Right atrium auricular region (tissue), 2 donors: ENCODE measurements around the gene RANBP1. TPM values are rescaled to one million over a fixed set of nuclear protein-coding genes. Genes with fewer than 3 reads are reported as not detected.

ENCODE experiments used
- DNase-seq: peaks from one replicate; pipeline ENCODE4 v3.0.0-alpha.2; 2019; ENCODE audit warnings: low spot score
- H3K27ac ChIP-seq, 2 donors: fragments of 200-600 bp; sonication (generic); 1 replicate in 1 of 2; 2 replicates in 1 of 2; pipeline ENCODE4 v1.5.1; 2016 to 2019
- H3K27me3 ChIP-seq, 2 donors: fragments of 200-600 bp; sonication (generic); one replicate each; pipeline versions ENCODE4 v1.5.1 to v1.6.0; 2017 to 2019
- H3K36me3 ChIP-seq: fragments of 200-600 bp; sonication (generic); one replicate; pipeline ENCODE4 v1.5.1; 2016
- H3K4me1 ChIP-seq, 2 donors: fragments of 200-600 bp; sonication (generic); one replicate each; pipeline versions ENCODE4 v1.5.1 to v1.6.0; 2017 to 2019
- H3K4me3 ChIP-seq, 2 donors: fragments of 200-600 bp; sonication (generic); 1 replicate in 1 of 2; 2 replicates in 1 of 2; pipeline ENCODE4 v1.5.1; 2017 to 2019; ENCODE audit warnings: mild to moderate bottlenecking in 1 of 2, moderate library complexity in 1 of 2
- H3K9me3 ChIP-seq, 2 donors: fragments of 200-600 bp; sonication (generic); one replicate each; pipeline ENCODE4 v1.5.1; 2019
- microRNA counts, 2 donors: library from miRNA; unstranded; fragments of <30 nt; microRNA quantifications; one replicate each; lab custom pipeline; 2016 to 2017
- microRNA-seq, 2 donors: library from miRNA; unstranded; fragments of <30 nt; microRNA quantifications; one replicate each; pipeline ENCODE4, GENCODE V29; 2016 to 2017; ENCODE audit warnings: borderline number of aligned reads in 2 of 2, borderline replicate concordance in 1 of 2
- total RNA-seq, 2 donors: library from RNA; depleted of rRNA; stranded (reverse); fragments of >200 nt; gene quantifications; one replicate each; pipeline ENCODE4 v1.1.0, GENCODE V29; 2016
- TF ChIP-seq, protein P1 (sequence below), 2 donors: fragments of 200-600 bp; sonication (generic); IDR thresholded peaks; one replicate each; pipeline ENCODE4 v1.5.1; 2019; ENCODE audit warnings: antibody characterized with exemption in 2 of 2

Gene RANBP1
- total RNA-seq, 2 donors from 2014 or later = 63.6 to 96.5 TPM

DNA sequence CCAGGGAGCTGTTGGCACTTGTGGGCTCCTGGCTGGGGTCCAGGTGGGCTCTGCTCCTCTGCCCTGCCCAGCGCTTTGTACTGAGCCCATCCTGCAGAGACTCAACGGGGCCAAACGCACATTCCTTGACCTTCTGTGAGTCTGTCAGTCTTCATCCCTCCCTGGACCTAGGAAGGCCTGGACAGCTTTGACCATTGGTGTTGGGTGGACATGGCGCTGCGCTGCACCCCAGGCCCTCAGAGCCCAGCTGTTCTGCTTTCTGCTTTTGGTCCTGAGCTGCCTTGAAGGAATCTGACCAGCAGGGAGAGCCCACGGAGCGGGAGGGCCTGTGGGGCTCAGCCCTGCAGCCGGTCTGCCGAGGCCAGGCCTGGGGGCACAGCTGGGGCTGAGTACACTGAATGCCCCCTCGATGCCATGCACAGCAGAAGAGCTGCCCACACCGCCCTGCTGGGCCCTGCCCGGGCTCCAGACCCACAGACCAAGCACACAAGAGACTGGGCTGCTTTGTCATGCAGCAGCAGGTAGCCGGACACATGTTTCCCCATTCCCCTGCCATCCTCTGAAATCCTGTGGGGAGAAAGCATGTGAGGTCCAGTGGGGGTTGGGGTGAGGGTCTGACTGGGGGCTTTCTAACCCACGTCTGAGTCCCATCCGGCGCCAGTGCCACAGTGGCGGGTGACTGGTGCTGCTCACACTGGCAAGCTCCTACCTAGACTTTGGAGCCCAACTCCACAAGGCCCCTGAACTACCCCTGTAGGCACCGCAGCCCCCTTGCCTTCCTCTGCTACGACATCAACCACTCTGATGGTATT is 59.1 kb downstream of the RANBP1 start:
- no peak for DNase-seq
- Histone ChIP-seq H3K27ac (no peak overlapping the region), H3K36me3 (no peaks in the 10 kb centered on the region), H3K9me3 (no peaks in the 10 kb centered on the region), H3K27me3 (no peaks in the 10 kb centered on the region), H3K4me1 (no peaks in the 10 kb centered on the region), H3K4me3 (no peak overlapping the region)
- TF ChIP-seq, protein P1, sequence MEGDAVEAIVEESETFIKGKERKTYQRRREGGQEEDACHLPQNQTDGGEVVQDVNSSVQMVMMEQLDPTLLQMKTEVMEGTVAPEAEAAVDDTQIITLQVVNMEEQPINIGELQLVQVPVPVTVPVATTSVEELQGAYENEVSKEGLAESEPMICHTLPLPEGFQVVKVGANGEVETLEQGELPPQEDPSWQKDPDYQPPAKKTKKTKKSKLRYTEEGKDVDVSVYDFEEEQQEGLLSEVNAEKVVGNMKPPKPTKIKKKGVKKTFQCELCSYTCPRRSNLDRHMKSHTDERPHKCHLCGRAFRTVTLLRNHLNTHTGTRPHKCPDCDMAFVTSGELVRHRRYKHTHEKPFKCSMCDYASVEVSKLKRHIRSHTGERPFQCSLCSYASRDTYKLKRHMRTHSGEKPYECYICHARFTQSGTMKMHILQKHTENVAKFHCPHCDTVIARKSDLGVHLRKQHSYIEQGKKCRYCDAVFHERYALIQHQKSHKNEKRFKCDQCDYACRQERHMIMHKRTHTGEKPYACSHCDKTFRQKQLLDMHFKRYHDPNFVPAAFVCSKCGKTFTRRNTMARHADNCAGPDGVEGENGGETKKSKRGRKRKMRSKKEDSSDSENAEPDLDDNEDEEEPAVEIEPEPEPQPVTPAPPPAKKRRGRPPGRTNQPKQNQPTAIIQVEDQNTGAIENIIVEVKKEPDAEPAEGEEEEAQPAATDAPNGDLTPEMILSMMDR (IDR thresholded peaks at IDR 0.05) = peak in 1 of 2 donors; percentile 42

DNA sequence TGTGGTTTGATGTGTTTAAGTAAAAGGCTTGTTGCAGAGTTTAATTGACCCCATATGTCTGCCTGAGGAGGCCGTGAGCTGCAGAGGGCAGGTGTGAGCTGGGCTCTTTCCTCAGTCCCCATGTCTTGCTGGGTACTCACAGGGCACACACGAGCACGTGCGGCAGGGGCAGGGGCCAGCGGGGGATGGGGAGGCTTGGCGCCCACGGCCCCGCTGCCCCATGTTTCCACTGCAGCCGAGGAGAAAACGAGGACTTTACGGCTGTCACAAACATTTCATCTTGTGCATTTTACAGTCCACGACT is 59.6 kb downstream of the RANBP1 start:
- Histone ChIP-seq H3K4me3 (no peak overlapping the region), H3K9me3 (no peaks in the 10 kb centered on the region), H3K36me3 (no peaks in the 10 kb centered on the region), H3K27ac (no peak overlapping the region), H3K4me1 (no peaks in the 10 kb centered on the region), H3K27me3 (no peaks in the 10 kb centered on the region)
- no peak for DNase-seq
- TF ChIP-seq, protein P1 (IDR thresholded peaks at IDR 0.05) = no peak

DNA sequence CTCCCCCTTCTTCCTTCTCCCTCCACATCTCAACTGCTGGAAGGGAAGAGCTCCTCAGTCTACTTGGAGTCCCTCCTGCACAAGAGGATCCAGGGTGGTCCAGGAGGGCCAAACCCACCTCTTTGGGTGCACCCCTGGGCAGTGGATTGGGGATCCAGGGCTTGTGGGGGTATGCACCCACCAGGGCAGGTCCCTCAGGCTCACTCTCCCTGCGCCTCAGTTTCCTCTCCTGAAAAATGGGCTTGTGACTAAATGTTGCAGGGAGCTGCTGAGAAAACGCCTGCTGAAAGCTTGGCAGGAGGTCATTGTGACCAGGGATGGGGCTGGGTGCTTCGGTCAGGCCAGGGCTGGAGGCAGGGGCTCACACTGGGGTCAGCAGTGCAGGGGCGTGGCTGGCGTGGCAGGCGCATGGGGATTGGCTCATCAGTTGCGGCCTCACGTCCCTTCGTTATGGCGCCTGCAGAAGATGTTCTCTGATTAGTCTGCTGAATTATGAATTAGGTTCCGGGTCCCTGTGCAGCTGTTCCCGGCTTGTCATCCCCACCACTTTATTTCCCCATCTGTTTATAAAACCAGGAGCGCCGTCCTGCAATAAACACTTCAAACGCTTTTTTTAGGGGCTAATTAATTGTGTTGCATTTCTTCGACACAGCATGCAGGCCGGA is 60.6 kb downstream of the RANBP1 start:
- no peaks in the 10 kb centered on the region for H3K27me3 ChIP-seq
- H3K27ac ChIP-seq = no peak overlapping the region
- TF ChIP-seq, protein P1 (IDR thresholded peaks at IDR 0.05) = no peak
- H3K9me3 ChIP-seq = no peaks in the 10 kb centered on the region
- no peaks in the 10 kb centered on the region for H3K36me3 ChIP-seq
- DNase-seq = no peak
- no peak overlapping the region for H3K4me3 ChIP-seq
- H3K4me1 ChIP-seq = no peaks in the 10 kb centered on the region

MicroRNAs encoded within 50 kb of the gene (microRNA counts, 767-probe panel; counts per million panel counts)
- 0 to 31.0 counts per million in 2 donors for microRNA hsa-miR-1306-3p (lab: Ali Mortazavi, UCI)

Small RNA genes lying within 50 kb of the gene (microRNA-seq; reads per million reads assigned to microRNA genes)
- gene MIR6816 = 0 reads per million in 2 donors

Other genes starting within 250 kb of the RANBP1 start
- gene COMT, start 174.3 kb upstream of the RANBP1 start, total RNA-seq = 100 to 1,000 TPM; 142 to 195 TPM
- 10 to 100 TPM; 16.2 to 18.4 TPM for gene TXNRD2, start 174.3 kb upstream of the RANBP1 start, total RNA-seq
- 10 to 100 TPM; 16.7 to 35.8 TPM for gene ARVCF, start 99.3 kb upstream of the RANBP1 start, total RNA-seq
- 100 to 1,000 TPM in 1 of 2 donors, 10 to 100 TPM in 1; 95.2 to 101 TPM for gene TANGO2, start 95.0 kb upstream of the RANBP1 start, total RNA-seq
- gene DGCR8, start 35.9 kb upstream of the RANBP1 start, total RNA-seq = 10 to 100 TPM in 1 of 2 donors, 1 to 10 TPM in 1; 8.3 to 12.1 TPM
- gene TRMT2A, start 1.1 kb downstream of the RANBP1 start, total RNA-seq = 10 to 100 TPM; 16.0 to 17.6 TPM
- 10 to 100 TPM; 13.5 to 16.6 TPM for gene ZDHHC8, start 15.7 kb downstream of the RANBP1 start, total RNA-seq
- under 1 TPM in 1 of 2 donors, not detected in 1; 0.43 TPM for gene CCDC188, start 35.0 kb downstream of the RANBP1 start, total RNA-seq
- gene RTN4R, start 152.2 kb downstream of the RANBP1 start, total RNA-seq = 1 to 10 TPM; 1.0 to 2.0 TPM
- 10 to 100 TPM; 60.4 to 64.3 TPM for gene DGCR6L, start 204.0 kb downstream of the RANBP1 start, total RNA-seq